ENCODE data around the gene MAPRE2. TPM values are rescaled to one million over a fixed set of nuclear protein-coding genes. Genes with fewer than 3 reads are reported as not detected.

Gene MAPRE2
- total RNA-seq, 1 experiment from 2014 or later: 22.1 TPM

DNA sequence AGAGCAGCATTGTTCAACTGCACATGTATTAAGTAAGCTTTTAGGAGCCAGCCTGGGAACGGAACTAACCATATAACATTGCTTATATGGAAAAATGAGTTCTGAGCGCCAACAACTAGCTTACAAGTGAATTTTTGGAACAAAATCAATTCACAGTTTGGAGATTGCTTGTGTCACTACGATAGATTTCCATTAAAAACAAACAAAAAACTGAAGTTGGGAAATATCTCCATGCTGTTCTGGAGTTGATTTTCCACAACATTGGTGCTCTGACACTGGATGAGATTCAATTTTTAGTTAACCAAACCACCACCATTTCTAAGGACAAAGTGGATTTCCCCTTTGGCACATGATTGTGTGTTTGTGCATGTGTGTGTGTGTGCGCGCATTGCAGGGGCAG, 142.7 kb downstream of the MAPRE2 start:
- H3K27me3 ChIP-seq (ENCODE audit: control insufficient read depth, insufficient read depth, low read length): no peaks in the 10 kb centered on the region
- DNase-seq: no peak

GRCh38 chr18:35185771-35186170, 144.6 kb downstream of the MAPRE2 start:
- H3K27me3 ChIP-seq (ENCODE audit: control insufficient read depth, insufficient read depth, low read length): no peaks in the 10 kb centered on the region
- no peak for DNase-seq
- H3K4me3 ChIP-seq (ENCODE audit: insufficient read depth, low read depth, low read length): no peak overlapping the region
- no peaks in the 10 kb centered on the region for H3K36me3 ChIP-seq (replicated peaks; ENCODE audit: control insufficient read depth, insufficient read depth, low read length)

More for the DNA sequence above, 142.7 kb downstream of the MAPRE2 start:
- Histone ChIP-seq H3K4me3 (ENCODE audit: insufficient read depth, low read depth, low read length) (no peak overlapping the region), H3K36me3 (replicated peaks; ENCODE audit: control insufficient read depth, insufficient read depth, low read length) (no peaks in the 10 kb centered on the region)

DNA sequence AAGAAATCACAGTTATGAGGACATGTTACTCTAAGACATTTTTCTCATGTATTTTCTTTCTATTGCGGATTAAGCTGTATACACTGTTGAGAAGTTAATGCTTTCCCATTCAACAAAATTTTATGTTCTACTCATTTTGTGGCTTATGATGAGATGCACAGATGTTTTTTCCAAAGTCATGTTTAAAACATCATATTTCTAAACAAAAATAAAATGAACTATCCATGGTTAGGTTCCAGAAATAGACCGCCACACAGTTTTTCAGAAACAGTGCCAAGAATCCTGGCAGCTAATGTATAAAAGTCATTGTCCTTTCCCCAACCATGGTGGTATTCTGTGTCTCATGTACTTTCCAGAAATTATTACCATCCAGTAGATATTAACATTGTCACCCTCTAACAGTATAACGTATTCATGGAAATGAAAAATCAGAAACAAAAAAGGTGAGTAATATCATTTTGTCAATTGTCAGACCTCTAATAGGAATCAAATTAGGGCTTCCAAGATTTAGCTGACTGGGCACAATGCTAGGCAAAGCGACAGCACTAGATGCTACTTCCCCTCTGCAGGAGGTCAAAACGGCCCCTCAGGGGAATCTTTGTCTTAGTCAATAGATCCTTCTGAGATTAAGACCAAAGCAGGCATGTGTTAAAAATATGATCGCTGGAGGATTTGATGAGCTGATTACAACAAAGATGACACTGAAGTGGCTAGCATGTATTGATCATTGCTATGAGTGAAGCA, 145.2 kb downstream of the MAPRE2 start:
- DNase-seq: no peak
- Histone ChIP-seq H3K36me3 (replicated peaks; ENCODE audit: control insufficient read depth, insufficient read depth, low read length) (no peaks in the 10 kb centered on the region), H3K4me3 (ENCODE audit: insufficient read depth, low read depth, low read length) (no peak overlapping the region), H3K27me3 (ENCODE audit: control insufficient read depth, insufficient read depth, low read length) (no peaks in the 10 kb centered on the region)

GRCh38 chr18:35189510-35189909, 148.3 kb downstream of the MAPRE2 start:
- no peak overlapping the region for H3K4me3 ChIP-seq (ENCODE audit: insufficient read depth, low read depth, low read length)
- DNase-seq: no peak
- H3K27me3 ChIP-seq (ENCODE audit: control insufficient read depth, insufficient read depth, low read length): no peaks in the 10 kb centered on the region
- no peaks in the 10 kb centered on the region for H3K36me3 ChIP-seq (replicated peaks; ENCODE audit: control insufficient read depth, insufficient read depth, low read length)

DNA sequence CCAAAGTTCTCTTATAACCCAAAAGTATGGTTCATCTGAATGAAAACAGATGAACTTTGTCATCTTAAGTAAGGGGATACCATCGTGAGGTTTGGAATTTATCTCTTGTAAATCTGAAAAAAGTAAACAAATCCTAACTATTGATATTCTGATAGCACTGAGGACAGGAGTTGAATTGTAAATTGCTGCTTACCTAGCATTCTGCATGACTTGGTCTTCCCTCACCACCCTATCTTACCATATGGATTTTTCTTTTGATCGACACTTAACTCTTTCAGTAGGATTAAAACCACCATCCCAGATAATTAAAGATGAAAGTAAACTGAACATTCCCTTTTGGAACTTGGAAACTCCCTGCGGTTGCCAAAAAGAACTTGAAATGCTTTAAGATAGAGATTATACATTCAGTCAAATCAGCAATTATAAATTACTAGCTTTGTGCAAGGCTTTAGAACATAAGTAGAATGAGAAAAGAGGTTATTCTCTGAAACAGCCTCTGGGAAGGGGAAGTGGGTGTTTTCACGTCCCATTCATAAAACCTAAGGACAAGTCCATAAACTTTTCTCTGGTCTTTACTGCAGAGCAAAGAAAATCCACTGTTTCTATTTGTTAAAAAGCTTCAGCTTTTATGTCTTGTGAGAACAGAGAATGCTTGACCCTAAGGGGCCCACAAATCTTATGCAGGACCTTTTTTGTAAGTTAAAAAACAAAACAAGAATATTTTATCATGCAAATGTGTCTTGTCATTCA, 149.9 kb downstream of the MAPRE2 start:
- H3K4me3 ChIP-seq (ENCODE audit: insufficient read depth, low read depth, low read length): no peak overlapping the region
- H3K27me3 ChIP-seq (ENCODE audit: control insufficient read depth, insufficient read depth, low read length): no peaks in the 10 kb centered on the region
- DNase-seq: no peak
- H3K36me3 ChIP-seq (replicated peaks; ENCODE audit: control insufficient read depth, insufficient read depth, low read length): no peaks in the 10 kb centered on the region

DNA sequence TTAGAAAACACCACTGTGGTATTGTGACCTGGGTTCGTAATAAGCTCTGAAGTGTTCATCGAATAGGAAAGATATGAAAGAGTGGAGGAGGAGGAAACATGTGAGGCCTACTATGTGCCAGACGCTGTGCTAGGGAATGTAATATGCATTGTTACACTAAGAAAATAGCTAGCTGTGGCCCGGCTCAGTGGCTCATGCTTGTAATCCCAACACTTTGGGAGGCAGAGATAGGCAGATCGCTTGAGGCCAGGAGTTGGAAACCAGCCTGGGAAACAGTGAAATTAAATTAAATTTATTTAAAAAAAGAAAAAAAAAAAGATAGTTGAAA, 150.4 kb downstream of the MAPRE2 start:
- H3K36me3 ChIP-seq (replicated peaks; ENCODE audit: control insufficient read depth, insufficient read depth, low read length): no peaks in the 10 kb centered on the region
- no peak overlapping the region for H3K4me3 ChIP-seq (ENCODE audit: insufficient read depth, low read depth, low read length)
- no peak for DNase-seq
- H3K27me3 ChIP-seq (ENCODE audit: control insufficient read depth, insufficient read depth, low read length): no peaks in the 10 kb centered on the region

GRCh38 chr18:35192415-35192814, 151.2 kb downstream of the MAPRE2 start:
- Histone ChIP-seq H3K27me3 (ENCODE audit: control insufficient read depth, insufficient read depth, low read length) (no peaks in the 10 kb centered on the region), H3K36me3 (replicated peaks; ENCODE audit: control insufficient read depth, insufficient read depth, low read length) (no peaks in the 10 kb centered on the region), H3K4me3 (ENCODE audit: insufficient read depth, low read depth, low read length) (no peak overlapping the region)
- DNase-seq: no peak

Other genes with a start within 250 kb of the MAPRE2 start
- 17.5 and 30.0 TPM in 2 replicates for gene ZNF397, start 199.6 kb downstream of the MAPRE2 start, total RNA-seq (2014; rRNA removed; shearing (Covaris generic))
- 6.2 and 8.2 TPM in 2 replicates for gene ZSCAN30, start 248.8 kb downstream of the MAPRE2 start, total RNA-seq (2014; rRNA removed; shearing (Covaris generic))

Measured in H7 (cell line).